Endothelial cell of umbilical vein (primary cell): ENCODE measurements around the gene LGI2. TPM values are rescaled to one million over a fixed set of nuclear protein-coding genes. Genes with fewer than 3 reads are reported as not detected.

Source experiments
- BruUV-seq: library from RNA; stranded (reverse); fragments of 400-500 nt; replicated peaks from 2 replicates; lab custom pipeline; 2021; lab: Mats Ljungman, UMichigan
- CTCF ChIA-PET: fragments of 300-600, 350-600 bp; sonication (Branson Sonifier 250); formaldehyde crosslinking; loops from one replicate; lab custom pipeline; 2021; ENCODE audit warnings: antibody characterized with exemption, inconsistent platforms; lab: Charles Lee
- POLR2A ChIA-PET: fragments of 300-600, 350-600 bp; sonication (Branson Sonifier 250); formaldehyde crosslinking; loops from one replicate; lab custom pipeline; 2021; ENCODE audit warnings: antibody characterized with exemption, inconsistent platforms; lab: Charles Lee
- DNase-seq: peaks from one replicate; pipeline ENCODE4 v3.0.0-alpha.2; 2011; ENCODE audit warnings: low read depth, low spot score
- FAIRE-seq: peaks from 2 replicates; lab custom pipeline; 2011; peaks lifted over from hg19 to GRCh38; lab: Jason Lieb, UNC
- H2AFZ ChIP-seq: 2 replicates; pipeline ENCODE4 v1.6.0; 2012; ENCODE audit warnings: low read depth, low read length, control low read depth, inconsistent platforms
- H3K27ac ChIP-seq: 2 replicates; pipeline ENCODE4 v1.5.1; 2011; ENCODE audit warnings: low read depth, mild to moderate bottlenecking, control low read depth, low read length, moderate library complexity; ENCODE audit not compliant: insufficient read depth
- H3K27me3 ChIP-seq, 2 experiments: 2 replicates each; pipeline versions ENCODE4 v1.6.0 to v1.6.1; 2011; ENCODE audit warnings: low read length in 2 of 2, mixed read lengths in 1 of 2; ENCODE audit not compliant: control insufficient read depth in 2 of 2, insufficient read depth in 2 of 2
- H3K36me3 ChIP-seq, 2 experiments: 2 replicates in 1 of 2; 3 replicates in 1 of 2; pipeline ENCODE4 v1.5.1; 2011; ENCODE audit warnings: low read length in 2 of 2, mild to moderate bottlenecking in 1 of 2, moderate library complexity in 1 of 2; ENCODE audit not compliant: control insufficient read depth in 2 of 2, insufficient read depth in 2 of 2; ENCODE audit errors: extremely low read depth in 1 of 2
- H3K4me1 ChIP-seq: 3 replicates; pipeline ENCODE4 v1.5.1; 2011; ENCODE audit warnings: mild to moderate bottlenecking, low read length; ENCODE audit not compliant: control insufficient read depth, insufficient read depth; ENCODE audit errors: extremely low read depth
- H3K4me2 ChIP-seq: 2 replicates; pipeline ENCODE4 v1.6.1; 2011; ENCODE audit warnings: low read length, control low read depth, mixed read lengths; ENCODE audit not compliant: insufficient read depth
- H3K4me3 ChIP-seq, 3 experiments: fragments of 200-600 bp in 1 of 3; sonication (generic), shearing (Covaris generic) in 1 of 3; replicated peaks in 1 of 3; 2 replicates each; pipeline ENCODE4 v1.5.1; 2011 to 2016; ENCODE audit warnings: control low read depth in 3 of 3, low read length in 3 of 3, mild to moderate bottlenecking in 2 of 3, inconsistent platforms in 1 of 3, low read depth in 1 of 3, moderate library complexity in 1 of 3; ENCODE audit not compliant: insufficient read depth in 1 of 3
- H3K79me2 ChIP-seq: 2 replicates; pipeline ENCODE4 v1.6.0; 2012; ENCODE audit warnings: low read length, inconsistent platforms; ENCODE audit not compliant: control insufficient read depth, insufficient read depth
- H3K9ac ChIP-seq: replicated peaks from 2 replicates; pipeline ENCODE3; 2011; ENCODE audit warnings: low read length, control low read depth; ENCODE audit not compliant: insufficient read depth; ENCODE audit errors: extremely low read depth
- H3K9me1 ChIP-seq: replicated peaks from 3 replicates; pipeline ENCODE4 v1.6.0; 2011; ENCODE audit warnings: mild to moderate bottlenecking, low read length; ENCODE audit not compliant: control insufficient read depth, insufficient read depth; ENCODE audit errors: extremely low read depth
- H3K9me3 ChIP-seq: replicated peaks from 2 replicates; pipeline ENCODE4 v1.5.1; 2012; ENCODE audit warnings: low read length, inconsistent platforms; ENCODE audit not compliant: control insufficient read depth, insufficient read depth
- H4K20me1 ChIP-seq: replicated peaks from 2 replicates; pipeline ENCODE3; 2011; ENCODE audit warnings: mild to moderate bottlenecking, low read length; ENCODE audit not compliant: control insufficient read depth, insufficient read depth; ENCODE audit errors: extremely low read depth
- EZH2 ChIP-seq: IDR thresholded peaks from 2 replicates; pipeline ENCODE4 v1.6.1; 2012; ENCODE audit warnings: borderline replicate concordance, low read depth, mild to moderate bottlenecking, moderate library complexity, low read length, inconsistent platforms; ENCODE audit not compliant: severe bottlenecking
- GATA2 ChIP-seq: IDR thresholded peaks from 2 replicates; pipeline ENCODE4 v1.7.0; 2011; ENCODE audit warnings: low read depth, mild to moderate bottlenecking, moderate library complexity, mixed read lengths, low read length; ENCODE audit not compliant: insufficient read length, insufficient read depth
- JUN ChIP-seq: IDR thresholded peaks from 2 replicates; pipeline ENCODE4 v1.6.1; 2011; ENCODE audit warnings: borderline replicate concordance, low read depth; ENCODE audit not compliant: insufficient read length, insufficient read depth
- POLR2AphosphoS5 ChIP-seq: IDR thresholded peaks from 2 replicates; pipeline ENCODE4 v1.6.1; 2012; ENCODE audit warnings: low read depth, mild to moderate bottlenecking, control low read depth, low read length, moderate library complexity; ENCODE audit not compliant: insufficient read depth
- dilution Hi-C: fragments of 300-500 bp; cut with MboI; formaldehyde crosslinking; loops from one replicate; pipeline ENCODE4 v1.15.0; 2019; ENCODE audit warnings: low sequenced_read_pairs; ENCODE audit not compliant: extremely low pct_ligation_motif_present
- intact Hi-C: fragments of 100-400 bp; cut with micrococcal nuclease; formaldehyde crosslinking; loops from one replicate; pipeline ENCODE4 v1.10.0; 2022
- polyA plus RNA-seq, 4 experiments: library from polyadenylated mRNA; depleted of rRNA in 3 of 4; stranded (reverse) in 3 of 4; unstranded in 1 of 4; fragments of >200 nt; gene quantifications; 2 replicates each; pipeline versions ENCODE4 v1.2.1 to v1.2.3, GENCODE V29; 2011 to 2012; ENCODE audit warnings: missing spikeins in 1 of 4
- total RNA-seq: library from RNA; stranded (reverse); gene quantifications from 2 replicates; pipeline ENCODE4 v1.2.3, GENCODE V29; 2021

LGI2 gene
- total and polyA plus RNA-seq, 2 donors (not counting 3 experiments of a cell fraction or from before 2014, with no cell fraction given), result not detected

DNA sequence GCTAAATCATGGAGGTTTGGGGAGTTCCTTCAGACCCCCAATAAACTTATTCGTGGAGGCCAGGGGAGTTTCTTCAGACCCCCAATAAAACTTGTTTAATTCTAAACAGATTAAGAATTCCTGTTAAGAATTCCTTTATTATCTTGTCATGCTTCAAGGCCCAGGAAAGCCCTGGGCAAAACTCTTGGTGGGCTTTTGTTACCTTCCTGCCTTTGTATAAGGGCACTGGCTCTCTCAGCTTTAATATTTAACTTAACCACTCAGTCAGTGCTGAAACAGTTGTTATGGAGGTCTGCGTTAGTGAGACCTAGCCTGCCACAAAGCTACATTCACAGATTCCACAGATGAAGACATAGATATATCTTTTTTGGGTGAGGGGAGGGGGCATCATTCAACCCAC lies 29.0 kb upstream of the LGI2 start:
- Histone ChIP-seq H3K9ac (no peak overlapping the region), H4K20me1 (no peaks in the 10 kb centered on the region), H3K9me3 (no peaks in the 10 kb centered on the region), H3K4me3 (no peak overlapping the region), H3K4me2 (no peak overlapping the region), H2AFZ (no peak overlapping the region), H3K27ac (no peak overlapping the region), H3K27me3 (peaks cover 3 to 10% of the 10 kb centered on the region in 2 experiments), H3K4me1 (no peaks in the 10 kb centered on the region), H3K36me3 (no peaks in the 10 kb centered on the region), H3K9me1 (no peaks in the 10 kb centered on the region), H3K79me2 (no peaks in the 10 kb centered on the region)
- intact Hi-C loops (no loop called here), dilution Hi-C loops (no loop called here)
- DNase-seq (no peak), FAIRE-seq (no peak)
- ChIA-PET CTCF (no interaction called here), POLR2A (no interaction called here)
- no peak for TF ChIP-seq JUN
- TF ChIP-seq GATA2, result no peak
- no TSS peak for BruUV-seq

DNA sequence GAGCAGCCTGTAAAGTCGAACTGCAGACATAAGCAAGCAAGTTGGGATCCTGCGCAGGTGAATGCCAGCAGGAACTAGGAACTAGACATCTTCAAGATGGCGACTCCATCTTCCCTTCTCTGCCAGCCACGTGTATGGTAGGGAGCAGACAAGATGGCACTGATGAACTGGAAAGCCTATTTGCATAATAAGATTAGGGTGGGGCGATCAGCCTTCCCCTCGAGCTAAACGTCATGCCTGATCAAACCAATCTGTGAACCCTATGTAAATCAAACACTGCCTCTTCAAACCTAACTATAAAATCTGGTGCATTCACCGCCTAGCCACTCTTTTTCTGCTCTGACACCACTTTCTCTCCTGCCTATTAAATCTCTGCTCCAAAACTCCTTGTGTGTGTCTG lies 28.1 kb upstream of the LGI2 start:
- intact Hi-C loops, result no loop called here
- dilution Hi-C loops, result no loop called here

More for the DNA sequence above, 28.1 kb upstream of the LGI2 start:
- Histone ChIP-seq H3K9ac (no peak overlapping the region), H3K79me2 (no peaks in the 10 kb centered on the region), H3K4me1 (no peaks in the 10 kb centered on the region), H3K9me3 (no peaks in the 10 kb centered on the region), H3K27me3 (peaks cover 3 to 10% of the 10 kb centered on the region in 2 experiments), H4K20me1 (no peaks in the 10 kb centered on the region), H2AFZ (no peak overlapping the region), H3K9me1 (no peaks in the 10 kb centered on the region), H3K4me3 (no peak overlapping the region), H3K36me3 (no peaks in the 10 kb centered on the region), H3K27ac (no peak overlapping the region), H3K4me2 (no peak overlapping the region)
- FAIRE-seq, result no peak
- ChIA-PET POLR2A (no interaction called here), CTCF (no interaction called here)
- BruUV-seq, result no TSS peak
- TF ChIP-seq JUN (no peak), POLR2AphosphoS5 (no peak), EZH2 (no peak)
- DNase-seq, result no peak
